ENCODE measurements around the gene CMTM8. TPM values are rescaled to one million over a fixed set of nuclear protein-coding genes. Genes with fewer than 3 reads are reported as not detected.

CMTM8 gene
- total RNA-seq, 6 experiments from 2014 or later: 13.3 to 27.1 (median 20.9) TPM

DNA sequence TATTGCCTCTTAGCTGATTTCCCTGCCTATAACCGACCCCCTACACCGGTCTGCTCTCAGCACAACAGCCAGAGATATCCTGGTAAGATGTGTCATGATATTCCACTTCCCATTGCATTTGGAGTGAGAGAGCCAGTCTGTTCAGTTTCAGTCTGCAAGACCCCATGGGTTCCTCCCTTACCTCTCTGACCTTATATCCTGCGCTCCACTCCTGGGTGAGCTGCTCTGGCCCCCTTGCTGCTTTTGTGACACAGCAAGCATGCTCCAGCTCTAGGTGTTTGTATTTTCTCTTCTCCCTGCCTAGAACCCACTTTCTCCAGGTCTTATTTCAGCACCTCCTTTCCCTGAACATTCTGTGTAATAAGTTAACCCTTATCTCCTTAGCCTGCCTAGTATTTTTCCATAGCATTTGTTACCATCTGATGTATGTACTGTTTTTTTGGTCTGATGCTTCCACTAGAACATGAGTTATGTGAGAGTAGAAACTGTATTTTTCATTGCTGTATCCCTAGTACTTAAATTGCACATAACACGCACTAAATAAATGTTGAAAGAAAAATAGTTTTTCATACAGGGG is 44.2 kb downstream of the CMTM8 start:
- TF ChIP-seq POLR2A (IDR thresholded peaks at IDR 0.05): no peak
- TF ChIP-seq, protein P1, sequence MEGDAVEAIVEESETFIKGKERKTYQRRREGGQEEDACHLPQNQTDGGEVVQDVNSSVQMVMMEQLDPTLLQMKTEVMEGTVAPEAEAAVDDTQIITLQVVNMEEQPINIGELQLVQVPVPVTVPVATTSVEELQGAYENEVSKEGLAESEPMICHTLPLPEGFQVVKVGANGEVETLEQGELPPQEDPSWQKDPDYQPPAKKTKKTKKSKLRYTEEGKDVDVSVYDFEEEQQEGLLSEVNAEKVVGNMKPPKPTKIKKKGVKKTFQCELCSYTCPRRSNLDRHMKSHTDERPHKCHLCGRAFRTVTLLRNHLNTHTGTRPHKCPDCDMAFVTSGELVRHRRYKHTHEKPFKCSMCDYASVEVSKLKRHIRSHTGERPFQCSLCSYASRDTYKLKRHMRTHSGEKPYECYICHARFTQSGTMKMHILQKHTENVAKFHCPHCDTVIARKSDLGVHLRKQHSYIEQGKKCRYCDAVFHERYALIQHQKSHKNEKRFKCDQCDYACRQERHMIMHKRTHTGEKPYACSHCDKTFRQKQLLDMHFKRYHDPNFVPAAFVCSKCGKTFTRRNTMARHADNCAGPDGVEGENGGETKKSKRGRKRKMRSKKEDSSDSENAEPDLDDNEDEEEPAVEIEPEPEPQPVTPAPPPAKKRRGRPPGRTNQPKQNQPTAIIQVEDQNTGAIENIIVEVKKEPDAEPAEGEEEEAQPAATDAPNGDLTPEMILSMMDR (IDR thresholded peaks at IDR 0.05): no peak
- Histone ChIP-seq H3K27me3 (no peaks in the 10 kb centered on the region), H3K27ac (peak overlapping the region in 1 of 3 donors; percentile 10), H3K36me3 (no peaks in the 10 kb centered on the region), H3K9me3 (no peaks in the 10 kb centered on the region), H3K4me3 (no peak overlapping the region), H3K4me1 (peaks cover 0 to 18% (median 3%) of the 10 kb centered on the region in 4 donors)
- 84% methylated on average over 4 of the region's 4 CpGs for WGBS (ENCODE audit: insufficient coverage, low coverage, low lambda C conversion rate, missing lambda C conversion rate)
- intact Hi-C loops (cut with DNase I): no loop called here
- DNase-seq (no peak), ATAC-seq (peak in 1 of 4 donors; percentile 31)

DNA sequence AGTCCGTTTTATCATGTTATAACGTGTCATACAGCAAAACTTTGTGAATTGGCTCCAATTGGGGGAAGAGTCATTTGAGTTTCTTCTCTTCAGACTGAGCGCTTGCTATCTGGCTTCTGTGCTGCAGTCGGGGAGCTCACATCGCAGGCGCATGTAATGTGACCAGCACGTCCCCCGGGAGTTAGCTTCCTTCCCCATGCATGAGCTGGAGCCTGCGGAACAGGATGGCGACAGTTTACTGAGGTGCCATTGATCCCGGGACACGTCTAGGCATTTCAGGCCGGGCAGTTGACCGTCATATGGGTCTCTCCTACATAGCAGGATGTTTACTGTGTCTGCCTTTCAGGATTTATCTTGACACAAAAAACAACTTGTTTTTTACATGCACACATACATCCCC is 44.8 kb downstream of the CMTM8 start:
- TF ChIP-seq, protein P1 (IDR thresholded peaks at IDR 0.05): no peak
- no peak for TF ChIP-seq POLR2A (IDR thresholded peaks at IDR 0.05)
- 39% methylated on average over 4 of the region's 14 CpGs for WGBS (ENCODE audit: insufficient coverage, low coverage, low lambda C conversion rate, missing lambda C conversion rate)
- intact Hi-C loops (cut with DNase I): no loop called here

DNA sequence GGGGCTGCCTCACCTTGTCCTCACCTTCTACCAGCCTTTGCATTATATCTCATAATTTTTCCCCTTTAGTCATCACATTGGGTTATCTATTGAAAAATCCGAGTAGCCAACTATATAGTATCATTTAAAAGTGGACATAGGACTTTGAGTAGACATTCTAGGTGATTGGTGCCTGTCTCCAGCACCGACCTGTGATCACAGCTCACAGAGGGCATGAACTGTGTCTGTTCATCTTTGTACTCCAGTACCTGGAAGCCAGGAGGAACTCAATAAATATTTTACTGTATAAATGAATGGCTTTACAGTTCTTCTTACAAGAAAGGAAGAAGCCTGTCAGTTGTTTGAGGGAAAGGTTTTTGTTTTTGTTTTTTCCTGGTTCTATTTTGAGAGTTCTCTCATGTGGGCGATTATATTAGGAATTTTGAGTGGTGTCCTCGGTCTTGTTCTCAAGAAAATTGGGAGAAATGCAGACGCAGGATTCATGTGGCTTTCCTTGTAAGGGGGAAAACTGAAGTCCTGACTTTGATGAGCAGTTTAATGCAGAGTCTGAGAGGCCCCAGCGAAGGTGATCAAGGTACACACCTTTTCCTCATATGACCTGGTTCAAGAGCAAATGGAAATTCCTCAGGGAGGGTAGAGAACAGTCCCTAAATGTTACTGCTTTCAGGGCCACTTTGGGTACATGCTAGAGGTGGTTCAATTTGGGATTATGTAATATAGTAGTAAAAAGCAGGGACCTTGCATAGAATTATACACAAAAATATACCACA is 46.1 kb downstream of the CMTM8 start:
- H3K27ac ChIP-seq: peak overlapping the region in 1 of 3 donors; percentile 14
- H3K4me3 ChIP-seq: no peak overlapping the region
- peak; percentile 43 to 66 (median 56) for ATAC-seq
- intact Hi-C loops (cut with DNase I): no loop called here
- WGBS (ENCODE audit: insufficient coverage, low coverage, low lambda C conversion rate, missing lambda C conversion rate): 65% methylated on average over 5 of the region's 6 CpGs
- no peaks in the 10 kb centered on the region for H3K36me3 ChIP-seq
- no peak for DNase-seq
- TF ChIP-seq POLR2A (IDR thresholded peaks at IDR 0.05): no peak
- TF ChIP-seq, protein P1 (IDR thresholded peaks at IDR 0.05): no peak
- H3K9me3 ChIP-seq: no peaks in the 10 kb centered on the region
- no peaks in the 10 kb centered on the region for H3K27me3 ChIP-seq
- peaks cover 0 to 18% (median 3%) of the 10 kb centered on the region in 4 donors for H3K4me1 ChIP-seq

More for the DNA sequence above, 44.8 kb downstream of the CMTM8 start:
- peak in 2 of 3 donors; percentile 31 to 53 for DNase-seq
- no peaks in the 10 kb centered on the region for H3K27me3 ChIP-seq
- H3K9me3 ChIP-seq: no peaks in the 10 kb centered on the region
- peak overlapping the region in 1 of 3 donors; percentile 10 for H3K27ac ChIP-seq
- H3K36me3 ChIP-seq: no peaks in the 10 kb centered on the region
- peak; percentile 45 to 80 (median 66) for ATAC-seq
- no peak overlapping the region for H3K4me3 ChIP-seq
- peaks cover 0 to 18% (median 3%) of the 10 kb centered on the region in 4 donors for H3K4me1 ChIP-seq

DNA sequence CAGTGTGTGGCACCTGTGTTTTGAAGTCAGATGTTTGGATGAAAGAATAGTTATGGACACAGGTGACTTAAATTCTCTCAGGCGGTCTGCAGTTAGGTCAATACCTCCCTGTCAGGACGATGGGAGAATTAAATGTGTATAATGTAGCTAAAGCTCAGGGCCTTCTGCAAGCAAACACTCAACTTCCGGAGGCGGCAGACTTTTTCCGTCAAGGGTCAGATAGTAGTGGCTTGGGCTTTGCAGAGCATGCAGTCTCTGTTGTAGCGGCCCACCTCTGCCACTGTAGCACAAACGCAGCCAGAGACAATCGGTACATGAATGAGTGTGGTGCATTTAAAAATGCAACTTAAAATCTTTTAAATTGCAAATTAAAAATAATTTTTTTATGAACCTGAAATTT is 47.4 kb downstream of the CMTM8 start:
- Histone ChIP-seq H3K36me3 (no peaks in the 10 kb centered on the region), H3K4me1 (peaks cover 0 to 18% (median 3%) of the 10 kb centered on the region in 4 donors), H3K9me3 (no peaks in the 10 kb centered on the region), H3K27me3 (no peaks in the 10 kb centered on the region), H3K4me3 (no peak overlapping the region), H3K27ac (no peak overlapping the region)
- 61% methylated on average over 6 of the region's 8 CpGs for WGBS (ENCODE audit: insufficient coverage, low coverage, low lambda C conversion rate, missing lambda C conversion rate)
- DNase-seq (no peak), ATAC-seq (peak; percentile 13 to 55 (median 38))
- intact Hi-C loops (cut with DNase I): no loop called here
- TF ChIP-seq POLR2A (IDR thresholded peaks at IDR 0.05): no peak
- TF ChIP-seq, protein P1 (IDR thresholded peaks at IDR 0.05): no peak

All from right lobe of liver (tissue), 6 donors.